ENCODE measurements around the gene SARDH. TPM values are rescaled to one million over a fixed set of nuclear protein-coding genes. Genes with fewer than 3 reads are reported as not detected.

Gene SARDH
- polyA plus RNA-seq, 1 donor from 2014 or later: not detected

DNA sequence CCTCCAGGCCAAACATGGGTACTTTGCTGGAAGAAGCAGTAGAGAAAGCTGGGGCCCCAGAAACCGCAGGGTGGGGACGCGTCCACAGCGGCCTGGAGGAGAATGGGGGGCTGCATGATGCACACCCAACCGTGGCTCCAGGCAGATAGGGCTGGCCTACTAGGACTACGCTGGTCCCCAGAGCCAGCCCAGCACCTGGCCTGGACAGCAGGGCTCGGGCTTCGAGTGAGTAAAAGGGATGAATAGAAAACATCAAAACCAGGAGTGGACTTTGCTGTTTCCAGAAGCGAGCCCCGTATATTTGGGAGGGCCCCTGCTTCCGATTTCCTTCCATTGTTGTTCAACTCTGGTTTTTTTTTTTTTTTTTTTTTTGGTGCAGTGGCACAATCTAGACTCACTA, 71.3 kb downstream of the SARDH start:
- H3K4me3 ChIP-seq (ENCODE audit: low read length): no peak overlapping the region
- no peaks in the 10 kb centered on the region for H3K36me3 ChIP-seq (ENCODE audit: insufficient read depth, low read length)
- no peak overlapping the region for H2AFZ ChIP-seq (ENCODE audit: low read depth, low read length)
- no peak overlapping the region for H3K27ac ChIP-seq (ENCODE audit: low read length)
- no peaks in the 10 kb centered on the region for H3K9me3 ChIP-seq (ENCODE audit: low read length)
- H3K79me2 ChIP-seq (replicated peaks; ENCODE audit: insufficient read depth, low read length): no peaks in the 10 kb centered on the region
- H3K4me2 ChIP-seq (ENCODE audit: low read length): no peak overlapping the region
- TF ChIP-seq, protein P1, sequence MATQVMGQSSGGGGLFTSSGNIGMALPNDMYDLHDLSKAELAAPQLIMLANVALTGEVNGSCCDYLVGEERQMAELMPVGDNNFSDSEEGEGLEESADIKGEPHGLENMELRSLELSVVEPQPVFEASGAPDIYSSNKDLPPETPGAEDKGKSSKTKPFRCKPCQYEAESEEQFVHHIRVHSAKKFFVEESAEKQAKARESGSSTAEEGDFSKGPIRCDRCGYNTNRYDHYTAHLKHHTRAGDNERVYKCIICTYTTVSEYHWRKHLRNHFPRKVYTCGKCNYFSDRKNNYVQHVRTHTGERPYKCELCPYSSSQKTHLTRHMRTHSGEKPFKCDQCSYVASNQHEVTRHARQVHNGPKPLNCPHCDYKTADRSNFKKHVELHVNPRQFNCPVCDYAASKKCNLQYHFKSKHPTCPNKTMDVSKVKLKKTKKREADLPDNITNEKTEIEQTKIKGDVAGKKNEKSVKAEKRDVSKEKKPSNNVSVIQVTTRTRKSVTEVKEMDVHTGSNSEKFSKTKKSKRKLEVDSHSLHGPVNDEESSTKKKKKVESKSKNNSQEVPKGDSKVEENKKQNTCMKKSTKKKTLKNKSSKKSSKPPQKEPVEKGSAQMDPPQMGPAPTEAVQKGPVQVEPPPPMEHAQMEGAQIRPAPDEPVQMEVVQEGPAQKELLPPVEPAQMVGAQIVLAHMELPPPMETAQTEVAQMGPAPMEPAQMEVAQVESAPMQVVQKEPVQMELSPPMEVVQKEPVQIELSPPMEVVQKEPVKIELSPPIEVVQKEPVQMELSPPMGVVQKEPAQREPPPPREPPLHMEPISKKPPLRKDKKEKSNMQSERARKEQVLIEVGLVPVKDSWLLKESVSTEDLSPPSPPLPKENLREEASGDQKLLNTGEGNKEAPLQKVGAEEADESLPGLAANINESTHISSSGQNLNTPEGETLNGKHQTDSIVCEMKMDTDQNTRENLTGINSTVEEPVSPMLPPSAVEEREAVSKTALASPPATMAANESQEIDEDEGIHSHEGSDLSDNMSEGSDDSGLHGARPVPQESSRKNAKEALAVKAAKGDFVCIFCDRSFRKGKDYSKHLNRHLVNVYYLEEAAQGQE (IDR thresholded peaks at IDR 0.05; ENCODE audit: borderline replicate concordance): no peak
- TF ChIP-seq POLR2AphosphoS5 (IDR thresholded peaks at IDR 0.05): no peak
- TF ChIP-seq SMC3 (conservative IDR thresholded peaks at IDR 0.05; ENCODE audit: poor library complexity): no peak
- no peaks in the 10 kb centered on the region for H3K9me2 ChIP-seq (ENCODE audit: insufficient read depth, low read length)
- no peaks in the 10 kb centered on the region for H3F3A ChIP-seq (ENCODE audit: insufficient read depth, low read length, poor library complexity, severe bottlenecking)
- H3K9ac ChIP-seq (ENCODE audit: low read length): no peak overlapping the region
- H4K20me1 ChIP-seq (ENCODE audit: insufficient read depth): no peaks in the 10 kb centered on the region
- no peaks in the 10 kb centered on the region for H3K27me3 ChIP-seq (ENCODE audit: insufficient read depth, low read depth, low read length)

DNA sequence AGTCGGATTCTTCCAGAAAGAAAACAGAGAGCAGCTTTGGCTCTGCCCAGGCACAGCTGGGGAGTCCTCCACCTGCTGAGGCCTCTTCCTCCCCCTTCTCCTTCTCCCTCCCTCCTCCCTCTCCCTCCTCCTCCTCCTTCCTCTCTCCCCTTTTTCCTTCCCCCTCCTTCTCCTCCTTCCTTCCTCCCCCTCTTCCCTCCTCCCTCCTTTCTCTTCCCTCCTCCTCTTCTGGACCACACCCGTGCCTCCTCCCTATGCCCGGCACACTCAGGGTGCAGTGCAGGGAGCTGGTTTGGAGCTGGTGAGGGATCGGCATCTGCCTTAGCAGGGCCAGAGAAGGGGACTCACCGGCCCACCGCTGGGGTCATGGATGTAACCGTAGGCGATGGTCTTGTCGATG, 71.8 kb downstream of the SARDH start:
- Histone ChIP-seq H3K9me2 (ENCODE audit: insufficient read depth, low read length) (no peaks in the 10 kb centered on the region), H3K27ac (ENCODE audit: low read length) (no peak overlapping the region), H3K9ac (ENCODE audit: low read length) (no peak overlapping the region), H3K9me3 (ENCODE audit: low read length) (no peaks in the 10 kb centered on the region), H4K20me1 (ENCODE audit: insufficient read depth) (no peaks in the 10 kb centered on the region), H3K36me3 (ENCODE audit: insufficient read depth, low read length) (no peaks in the 10 kb centered on the region), H3K4me2 (ENCODE audit: low read length) (no peak overlapping the region), H3F3A (ENCODE audit: insufficient read depth, low read length, poor library complexity, severe bottlenecking) (no peaks in the 10 kb centered on the region), H3K79me2 (replicated peaks; ENCODE audit: insufficient read depth, low read length) (no peaks in the 10 kb centered on the region), H2AFZ (ENCODE audit: low read depth, low read length) (no peak overlapping the region), H3K4me3 (ENCODE audit: low read length) (no peak overlapping the region), H3K27me3 (ENCODE audit: insufficient read depth, low read depth, low read length) (no peaks in the 10 kb centered on the region)
- no peak for TF ChIP-seq EP300 (conservative IDR thresholded peaks at IDR 0.05; ENCODE audit: poor library complexity, severe bottlenecking)
- TF ChIP-seq POLR2AphosphoS5 (IDR thresholded peaks at IDR 0.05): no peak
- no peak for TF ChIP-seq EZH2 (IDR thresholded peaks at IDR 0.05; ENCODE audit: borderline replicate concordance, insufficient read depth, low read length, poor library complexity, severe bottlenecking)
- TF ChIP-seq RAD21 (conservative IDR thresholded peaks at IDR 0.05): no peak
- TF ChIP-seq, protein P1 (IDR thresholded peaks at IDR 0.05; ENCODE audit: borderline replicate concordance): no peak
- no peak for TF ChIP-seq TAF1 (IDR thresholded peaks at IDR 0.05; ENCODE audit: low read depth)
- TF ChIP-seq, protein P2, sequence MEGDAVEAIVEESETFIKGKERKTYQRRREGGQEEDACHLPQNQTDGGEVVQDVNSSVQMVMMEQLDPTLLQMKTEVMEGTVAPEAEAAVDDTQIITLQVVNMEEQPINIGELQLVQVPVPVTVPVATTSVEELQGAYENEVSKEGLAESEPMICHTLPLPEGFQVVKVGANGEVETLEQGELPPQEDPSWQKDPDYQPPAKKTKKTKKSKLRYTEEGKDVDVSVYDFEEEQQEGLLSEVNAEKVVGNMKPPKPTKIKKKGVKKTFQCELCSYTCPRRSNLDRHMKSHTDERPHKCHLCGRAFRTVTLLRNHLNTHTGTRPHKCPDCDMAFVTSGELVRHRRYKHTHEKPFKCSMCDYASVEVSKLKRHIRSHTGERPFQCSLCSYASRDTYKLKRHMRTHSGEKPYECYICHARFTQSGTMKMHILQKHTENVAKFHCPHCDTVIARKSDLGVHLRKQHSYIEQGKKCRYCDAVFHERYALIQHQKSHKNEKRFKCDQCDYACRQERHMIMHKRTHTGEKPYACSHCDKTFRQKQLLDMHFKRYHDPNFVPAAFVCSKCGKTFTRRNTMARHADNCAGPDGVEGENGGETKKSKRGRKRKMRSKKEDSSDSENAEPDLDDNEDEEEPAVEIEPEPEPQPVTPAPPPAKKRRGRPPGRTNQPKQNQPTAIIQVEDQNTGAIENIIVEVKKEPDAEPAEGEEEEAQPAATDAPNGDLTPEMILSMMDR (IDR thresholded peaks at IDR 0.05; ENCODE audit: poor library complexity, severe bottlenecking): no peak
- no peak for TF ChIP-seq MXI1 (conservative IDR thresholded peaks at IDR 0.05; ENCODE audit: poor library complexity, severe bottlenecking)
- TF ChIP-seq SMC3 (conservative IDR thresholded peaks at IDR 0.05; ENCODE audit: poor library complexity): no peak

Measured in neural cell (in vitro differentiated cells).